Measurements from ENCODE around the gene PPFIBP1. TPM values are rescaled to one million over a fixed set of nuclear protein-coding genes. Genes with fewer than 3 reads are reported as not detected.
"Not testable (repeated sequence)": the region's sequence is repeated elsewhere in the genome, so short reads cannot be mapped to it uniquely, and the experiment has no call there.

The PPFIBP1 gene
- total RNA-seq, 1 donor: 179 TPM

- Histone ChIP-seq H3K9me3 (ENCODE audit: low read depth, low read length) (no peaks in the 10 kb centered on the region), H3K79me2 (ENCODE audit: insufficient read depth, low read length) (no peaks in the 10 kb centered on the region), H3K4me3 (ENCODE audit: insufficient read depth, low read length) (no peak overlapping the region), H3K27me3 (ENCODE audit: insufficient read depth, low read length) (no peaks in the 10 kb centered on the region), H4K20me1 (ENCODE audit: insufficient read depth, low read length) (no peaks in the 10 kb centered on the region), H2AFZ (ENCODE audit: low read length) (no peak overlapping the region), H3K4me2 (ENCODE audit: insufficient read depth, low read length) (no peak overlapping the region), H3K36me3 (ENCODE audit: insufficient read depth, low read length) (peaks cover 52% of the 10 kb centered on the region), H3K4me1 (ENCODE audit: insufficient read depth, low read length) (peaks cover under 1% of the 10 kb centered on the region), H3K27ac (ENCODE audit: low read depth, low read length) (peak overlapping the region; percentile 23)
- no peak for DNase-seq (ENCODE audit: insufficient read length, low spot score, missing footprints)
- no peak for TF ChIP-seq CTCF (IDR thresholded peaks at IDR 0.05; ENCODE audit: extremely low read depth, low read depth, low read length)
Measured at GRCh38 chr12:27651201-27651600, 127.2 kb downstream of the PPFIBP1 start.

DNA sequence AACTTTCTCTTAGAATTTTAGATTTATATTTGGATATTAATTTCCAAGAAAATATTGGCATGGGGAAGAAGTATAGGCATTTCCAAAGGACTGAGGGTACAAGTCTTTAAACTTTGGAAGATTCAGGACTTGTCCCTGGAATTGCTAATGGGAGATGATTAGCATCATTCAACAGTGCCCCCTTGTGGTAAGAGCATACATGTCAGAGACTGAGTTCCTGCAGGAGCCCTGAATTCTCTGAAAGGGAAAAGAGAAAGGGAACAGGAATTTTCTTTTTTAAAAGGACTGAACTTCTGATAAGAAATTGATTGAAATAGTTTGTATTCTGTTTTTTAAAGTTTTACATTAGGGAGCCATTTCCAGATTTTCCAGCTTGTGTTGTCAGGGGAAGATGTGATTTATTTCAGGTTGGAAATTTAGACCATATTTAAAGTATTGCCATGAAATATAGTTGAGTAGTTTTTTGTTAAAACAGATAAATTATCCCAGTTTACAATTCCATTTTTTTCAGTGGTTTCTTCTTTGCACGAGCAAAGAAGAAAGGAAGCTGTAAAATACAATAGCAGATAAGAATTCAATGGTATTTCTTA, 128.3 kb downstream of the PPFIBP1 start:
- H3K4me1 ChIP-seq (ENCODE audit: insufficient read depth, low read length): peaks cover 10% of the 10 kb centered on the region
- DNase-seq (ENCODE audit: insufficient read length, low spot score, missing footprints): peak; percentile 74
- H3K36me3 ChIP-seq (ENCODE audit: insufficient read depth, low read length): peaks cover 53% of the 10 kb centered on the region
- H3K4me2 ChIP-seq (ENCODE audit: insufficient read depth, low read length): no peak overlapping the region
- H3K4me3 ChIP-seq (ENCODE audit: insufficient read depth, low read length): no peak overlapping the region
- no peaks in the 10 kb centered on the region for H3K79me2 ChIP-seq (ENCODE audit: insufficient read depth, low read length)
- no peaks in the 10 kb centered on the region for H3K27me3 ChIP-seq (ENCODE audit: insufficient read depth, low read length)
- no peaks in the 10 kb centered on the region for H3K9me3 ChIP-seq (ENCODE audit: low read depth, low read length)
- peak; percentile 91 for TF ChIP-seq CTCF (IDR thresholded peaks at IDR 0.05; ENCODE audit: extremely low read depth, low read depth, low read length)
- no peaks in the 10 kb centered on the region for H4K20me1 ChIP-seq (ENCODE audit: insufficient read depth, low read length)
- H3K27ac ChIP-seq (ENCODE audit: low read depth, low read length): no peak overlapping the region
- H2AFZ ChIP-seq (ENCODE audit: low read length): no peak overlapping the region

- no peak overlapping the region for H3K4me2 ChIP-seq (ENCODE audit: insufficient read depth, low read length)
- H3K4me1 ChIP-seq (ENCODE audit: insufficient read depth, low read length): peaks cover 14% of the 10 kb centered on the region
- H3K4me3 ChIP-seq (ENCODE audit: insufficient read depth, low read length): no peak overlapping the region
- no peak for DNase-seq (ENCODE audit: insufficient read length, low spot score, missing footprints)
- no peaks in the 10 kb centered on the region for H4K20me1 ChIP-seq (ENCODE audit: insufficient read depth, low read length)
- H3K36me3 ChIP-seq (ENCODE audit: insufficient read depth, low read length): peaks cover 57% of the 10 kb centered on the region
- peaks cover 3% of the 10 kb centered on the region for H3K79me2 ChIP-seq (ENCODE audit: insufficient read depth, low read length)
- no peak overlapping the region for H2AFZ ChIP-seq (ENCODE audit: low read length)
- H3K9me3 ChIP-seq (ENCODE audit: low read depth, low read length): no peaks in the 10 kb centered on the region
- H3K27ac ChIP-seq (ENCODE audit: low read depth, low read length): no peak overlapping the region
- TF ChIP-seq CTCF (IDR thresholded peaks at IDR 0.05; ENCODE audit: extremely low read depth, low read depth, low read length): no peak
- H3K27me3 ChIP-seq (ENCODE audit: insufficient read depth, low read length): no peaks in the 10 kb centered on the region
Measured at GRCh38 chr12:27653661-27654060, 129.7 kb downstream of the PPFIBP1 start.

DNA sequence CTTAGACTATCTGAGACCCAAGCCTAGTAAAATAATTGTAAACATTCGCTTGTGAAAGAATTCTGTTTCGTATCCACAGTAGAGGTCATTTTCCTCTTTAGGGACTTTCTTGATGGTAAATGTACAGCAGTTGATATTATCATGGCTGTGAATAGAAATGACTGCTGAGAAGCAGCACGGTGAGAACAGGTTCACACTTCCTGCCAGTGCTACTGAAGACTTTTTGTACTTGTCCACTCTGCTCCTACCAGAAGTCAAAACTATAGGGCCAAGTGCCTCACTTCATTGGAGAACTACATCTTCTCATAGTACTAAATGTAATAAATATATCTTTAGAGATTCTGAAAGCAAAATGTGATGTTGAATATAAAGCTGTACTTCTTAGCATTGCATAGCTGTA, 131.5 kb downstream of the PPFIBP1 start:
- H4K20me1 ChIP-seq (ENCODE audit: insufficient read depth, low read length); H3K27ac ChIP-seq (ENCODE audit: low read depth, low read length); H2AFZ ChIP-seq (ENCODE audit: low read length); H3K4me3 ChIP-seq (ENCODE audit: insufficient read depth, low read length); H3K9me3 ChIP-seq (ENCODE audit: low read depth, low read length); H3K79me2 ChIP-seq (ENCODE audit: insufficient read depth, low read length); DNase-seq (ENCODE audit: insufficient read length, low spot score, missing footprints); H3K4me2 ChIP-seq (ENCODE audit: insufficient read depth, low read length); H3K27me3 ChIP-seq (ENCODE audit: insufficient read depth, low read length): not testable (repeated sequence)
- peaks cover 53% of the 10 kb centered on the region for H3K36me3 ChIP-seq (ENCODE audit: insufficient read depth, low read length)
- peaks cover 14% of the 10 kb centered on the region for H3K4me1 ChIP-seq (ENCODE audit: insufficient read depth, low read length)
